Stimulated activated CD4-positive, alpha-beta T cell treated with anti-CD3 and anti-CD28 coated beads, Interleukin-4, amount 100 ng/mL, for 1 hour (primary cell): ENCODE data around the gene CMSS1.
A peak's percentile ranks its signal among the peaks of the same experiment; 100 is the strongest.

Source experiments
- DNase-seq: peaks from one replicate; pipeline ENCODE4 v3.0.0-alpha.2; 2020

The CMSS1 gene

DNA sequence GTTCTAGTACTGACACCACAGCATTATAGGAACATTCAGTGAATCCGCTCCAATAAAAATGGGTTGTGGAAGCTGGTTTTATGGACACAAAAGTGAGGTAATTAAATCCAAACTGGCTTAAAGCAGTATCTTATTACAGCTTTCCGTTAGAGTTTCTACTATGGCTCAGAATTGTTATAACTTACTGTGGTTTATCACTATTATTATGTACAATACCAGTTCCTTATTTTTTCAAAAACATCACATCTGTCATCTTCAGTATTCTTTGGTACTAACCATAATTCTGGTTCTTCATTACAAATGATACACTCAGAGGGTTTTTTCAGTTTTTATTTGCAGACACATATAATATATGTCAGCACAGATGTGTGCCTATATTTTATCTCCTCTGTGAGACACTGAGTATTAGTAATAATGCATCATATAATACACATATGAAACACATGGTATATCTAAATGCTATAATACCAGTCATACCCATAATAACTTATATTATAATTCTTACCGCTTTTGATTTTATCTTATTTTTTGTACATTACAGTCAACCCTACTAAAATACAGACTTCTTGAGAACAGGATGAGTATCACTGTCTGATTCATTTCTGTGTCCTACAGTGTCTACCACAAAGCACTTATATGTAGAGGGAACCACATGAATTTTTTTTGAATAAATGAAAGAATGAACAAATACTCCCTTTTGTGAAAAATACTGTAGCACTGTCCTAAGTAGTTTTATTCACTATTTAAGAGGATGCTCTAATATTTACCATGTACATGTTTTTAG, 39.0 kb downstream of the CMSS1 start:
- DNase-seq, result no peak

DNA sequence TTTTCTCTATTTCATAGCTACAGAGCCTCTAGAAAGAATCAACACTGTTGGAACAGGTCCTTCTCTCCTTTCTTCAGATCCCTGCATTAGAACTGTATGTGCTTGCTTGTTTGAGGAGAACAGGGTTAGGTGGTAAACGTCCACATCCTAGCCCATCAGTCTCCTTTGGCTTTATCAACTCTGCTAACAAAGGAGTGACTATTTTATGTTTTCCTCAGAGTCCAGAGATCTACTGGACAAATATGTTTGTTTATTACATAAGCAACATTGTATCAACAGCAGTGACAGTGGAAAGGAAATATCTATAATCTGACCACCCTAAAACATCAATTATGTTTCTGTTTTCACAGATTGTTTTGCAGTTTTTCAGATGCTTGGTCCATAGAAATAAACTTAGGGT, 39.6 kb downstream of the CMSS1 start:
- DNase-seq, result no peak

DNA sequence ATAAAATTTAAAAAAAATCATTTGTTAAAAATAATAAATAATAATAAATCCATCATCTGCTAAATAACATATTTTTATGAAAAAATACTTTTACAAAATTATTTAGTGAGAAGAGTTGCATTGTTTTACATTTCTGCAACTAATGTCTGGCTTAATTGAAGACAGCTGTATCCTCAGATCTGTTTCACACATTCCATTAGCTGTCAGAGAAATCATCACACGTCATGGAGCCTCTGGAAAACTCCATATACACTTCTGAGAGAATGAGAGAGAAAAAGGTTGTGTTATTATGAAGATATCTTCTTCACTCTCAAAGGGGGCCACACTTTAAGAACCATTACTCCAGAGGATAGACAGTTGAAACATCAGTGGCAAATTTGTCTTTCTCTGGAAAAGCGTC, 40.8 kb downstream of the CMSS1 start:
- DNase-seq, result no peak

DNA sequence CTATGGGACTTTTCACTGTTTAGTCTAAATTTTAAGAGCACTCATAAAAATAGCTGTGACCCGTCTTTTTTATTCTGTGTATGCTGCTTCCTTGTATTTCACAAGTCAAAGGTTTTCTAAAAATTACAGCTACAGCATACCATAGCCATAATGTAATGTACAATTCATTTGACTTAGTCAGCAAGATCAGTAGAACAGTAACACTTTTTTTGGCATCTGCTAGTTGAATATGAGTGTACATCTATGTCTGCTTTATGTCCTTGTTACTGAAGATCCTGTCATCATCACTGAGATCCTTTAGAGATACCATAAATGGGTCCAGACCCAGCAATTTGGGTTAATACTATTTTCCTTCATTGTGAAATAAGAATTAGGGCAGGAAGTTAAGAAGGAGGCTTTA, 42.2 kb downstream of the CMSS1 start:
- DNase-seq, result no peak

DNA sequence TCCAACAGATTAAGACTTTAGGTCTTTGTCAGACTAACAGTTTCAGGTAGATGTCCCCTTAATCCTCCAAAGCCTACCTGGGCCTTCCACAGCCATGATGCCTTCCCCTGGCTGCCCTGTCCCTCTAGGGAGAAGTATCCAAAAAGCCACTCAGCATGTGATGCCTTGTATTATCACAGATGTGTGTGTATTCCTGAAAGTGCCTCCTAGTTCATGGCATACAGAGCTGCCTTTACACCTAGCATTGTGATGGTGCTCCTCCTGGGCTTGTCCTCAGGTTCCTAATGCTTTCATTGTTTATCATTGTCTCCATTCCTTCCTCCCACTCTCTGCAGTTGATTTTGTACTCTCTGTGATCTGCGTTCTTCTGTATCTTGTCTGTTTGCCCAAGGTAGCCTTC, 43.6 kb downstream of the CMSS1 start:
- no peak for DNase-seq

DNA sequence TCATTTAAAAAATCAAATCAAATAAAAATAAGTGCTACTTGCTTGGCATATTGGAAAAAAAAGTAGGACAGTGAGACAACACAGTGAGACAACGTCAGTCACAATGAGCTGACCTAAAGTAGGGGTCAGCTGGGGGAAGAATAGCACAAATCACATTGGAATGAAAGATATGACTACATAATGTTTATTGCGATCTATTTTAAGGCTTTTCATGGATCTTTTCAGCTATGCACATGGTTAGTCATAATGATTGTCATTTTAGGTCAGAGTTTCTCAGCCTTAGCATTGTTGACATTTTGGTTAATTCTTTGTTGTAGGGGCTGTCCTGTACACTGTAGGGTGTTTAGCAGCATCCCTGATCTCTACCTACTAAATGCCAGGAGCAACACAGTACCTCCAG, 44.5 kb downstream of the CMSS1 start:
- DNase-seq, result no peak

DNA sequence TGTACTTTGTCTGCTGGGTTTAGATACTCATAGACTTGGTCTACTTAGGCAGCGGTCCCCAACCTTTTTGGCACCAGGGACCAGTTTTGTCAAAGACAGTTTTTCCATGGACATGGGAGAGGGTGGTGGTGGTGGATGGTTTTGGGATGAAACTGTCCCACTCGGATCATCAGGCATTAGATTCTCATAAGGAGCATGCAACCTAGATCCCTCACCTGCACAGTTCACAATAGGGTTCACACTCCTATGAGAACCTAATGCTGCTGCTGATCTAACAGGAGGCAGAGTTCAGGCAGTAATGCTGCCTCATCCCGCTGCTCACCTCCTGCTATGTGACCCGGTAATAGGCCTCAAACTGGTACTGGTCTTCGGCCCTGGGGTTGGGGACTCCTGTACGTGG, 45.3 kb downstream of the CMSS1 start:
- no peak for DNase-seq

DNA sequence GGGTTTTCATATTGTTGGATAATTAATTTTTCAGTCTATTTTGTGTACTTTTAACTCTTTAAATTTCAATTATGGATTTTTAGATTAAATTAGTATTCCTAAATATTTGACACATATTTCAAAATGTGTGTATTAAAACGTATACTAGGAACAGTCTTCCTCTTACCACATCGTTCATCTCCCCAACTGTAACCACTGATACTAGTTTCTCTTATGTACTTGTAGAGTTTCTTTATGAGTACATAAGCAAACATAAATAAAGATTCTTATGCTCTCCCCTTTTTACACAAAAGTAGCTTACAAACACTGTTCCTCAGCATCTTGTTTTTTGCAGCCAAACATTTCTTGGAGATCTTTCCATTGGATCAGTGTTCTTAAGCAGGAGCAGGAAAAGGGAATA, 45.9 kb downstream of the CMSS1 start:
- DNase-seq, result no peak

DNA sequence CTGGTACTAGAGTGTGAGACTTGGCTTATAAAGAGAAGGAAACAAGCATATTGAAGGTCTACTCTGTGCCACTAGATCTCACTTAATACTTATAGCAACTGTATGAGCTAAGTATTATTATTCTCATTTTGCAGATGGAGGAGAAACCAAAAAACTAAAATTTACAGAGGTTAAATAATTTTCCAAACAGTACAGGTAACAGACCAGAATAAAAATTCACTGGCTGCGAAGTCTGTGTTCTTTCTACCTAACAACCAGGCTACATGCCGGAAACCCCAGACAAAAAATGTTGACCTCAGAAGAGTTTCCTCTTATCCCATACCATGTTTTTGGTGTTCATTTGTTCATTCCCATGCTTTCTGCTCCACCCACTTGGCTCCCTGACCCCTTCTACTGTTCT, 46.6 kb downstream of the CMSS1 start:
- DNase-seq, result no peak

DNA sequence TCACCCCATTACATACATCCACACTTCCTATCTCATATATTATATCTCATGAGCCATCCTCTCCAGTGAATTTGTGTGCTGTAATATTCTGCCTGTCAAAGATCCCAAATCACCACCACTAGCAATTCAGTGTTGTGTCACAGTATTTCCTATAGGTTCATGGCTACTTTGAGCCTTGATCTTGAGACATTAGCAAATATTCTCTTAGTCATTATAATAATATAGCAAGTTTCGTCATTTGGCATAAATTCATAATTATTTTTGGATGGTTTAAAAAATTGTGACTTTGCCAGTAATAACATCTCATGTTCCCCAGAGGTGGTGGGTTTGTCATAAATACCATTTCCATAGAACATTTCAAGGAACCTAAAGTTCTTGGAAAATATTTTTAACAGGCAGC, 47.7 kb downstream of the CMSS1 start:
- DNase-seq, result no peak

DNA sequence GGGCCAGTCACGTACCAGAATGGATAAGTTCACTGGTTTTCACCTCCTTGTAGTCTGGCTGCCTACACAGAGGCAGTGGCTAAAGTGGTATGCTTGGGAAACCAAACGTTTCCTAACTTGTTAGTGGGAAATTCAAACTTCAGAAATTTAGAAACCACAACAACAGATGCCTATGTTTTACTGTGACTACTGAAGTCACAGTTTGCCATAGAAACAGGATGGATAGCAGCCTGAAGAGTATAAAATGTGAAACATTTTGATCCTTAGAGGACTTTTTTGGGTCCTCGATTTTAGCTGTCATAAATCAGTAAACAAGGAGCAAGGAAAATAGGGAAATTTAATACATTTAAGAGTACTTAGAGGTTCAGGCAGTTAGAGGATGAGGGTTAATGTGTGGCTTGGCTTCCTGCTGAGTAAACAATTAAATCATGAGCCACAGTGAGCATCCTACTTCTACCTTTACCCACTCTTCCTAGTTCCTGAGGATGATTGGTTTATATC, 48.6 kb downstream of the CMSS1 start:
- no peak for DNase-seq

DNA sequence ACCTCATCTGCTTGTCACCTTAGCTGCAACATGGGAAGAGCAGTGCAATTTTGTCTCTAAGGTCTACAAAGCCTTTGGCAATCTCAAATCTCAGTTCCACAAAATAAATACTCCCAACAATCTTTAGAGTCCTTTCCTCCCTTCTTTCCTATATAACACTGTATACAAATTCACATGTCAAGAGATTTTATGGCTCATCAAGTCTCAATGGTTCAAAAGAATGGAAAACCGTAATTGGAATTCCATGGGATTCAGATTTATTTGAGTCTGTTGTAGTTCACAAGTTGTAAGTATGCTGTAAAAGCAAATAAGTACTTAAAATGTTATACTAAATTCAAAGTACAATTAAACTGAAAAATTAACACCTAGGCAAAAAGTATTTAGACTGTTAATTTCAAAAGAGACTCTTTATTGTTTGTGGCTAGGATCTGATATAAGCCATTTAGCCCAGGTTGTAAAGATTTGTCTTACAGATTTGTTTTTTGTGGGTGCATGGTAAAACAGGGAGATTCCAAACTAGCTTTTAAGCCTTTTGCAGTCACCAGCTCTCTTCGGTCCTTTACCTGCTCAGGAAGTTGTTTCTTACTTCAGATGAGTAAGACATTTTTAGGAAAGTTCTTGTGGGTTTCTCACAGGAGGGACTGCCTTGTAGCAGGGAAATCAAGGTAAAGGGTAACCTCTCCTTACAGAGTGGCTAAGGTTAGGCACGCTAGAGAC, 50.1 kb downstream of the CMSS1 start:
- no peak for DNase-seq

DNA sequence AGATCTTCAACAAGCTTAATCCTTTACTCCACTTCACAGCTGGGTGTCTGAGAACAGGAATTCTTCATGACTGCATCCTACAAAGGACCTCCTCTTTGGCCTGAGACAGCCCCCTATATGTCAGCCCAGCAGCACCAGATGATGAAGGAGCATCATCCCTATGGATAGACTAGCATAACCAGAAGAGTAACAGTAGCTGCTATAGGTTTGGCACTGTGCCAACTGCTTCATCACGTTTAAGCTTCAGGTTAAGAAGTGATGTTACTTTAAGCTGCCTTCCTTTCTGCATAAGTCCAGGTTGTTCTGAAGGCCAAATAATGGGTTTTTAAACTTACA, 50.6 kb downstream of the CMSS1 start:
- no peak for DNase-seq

DNA sequence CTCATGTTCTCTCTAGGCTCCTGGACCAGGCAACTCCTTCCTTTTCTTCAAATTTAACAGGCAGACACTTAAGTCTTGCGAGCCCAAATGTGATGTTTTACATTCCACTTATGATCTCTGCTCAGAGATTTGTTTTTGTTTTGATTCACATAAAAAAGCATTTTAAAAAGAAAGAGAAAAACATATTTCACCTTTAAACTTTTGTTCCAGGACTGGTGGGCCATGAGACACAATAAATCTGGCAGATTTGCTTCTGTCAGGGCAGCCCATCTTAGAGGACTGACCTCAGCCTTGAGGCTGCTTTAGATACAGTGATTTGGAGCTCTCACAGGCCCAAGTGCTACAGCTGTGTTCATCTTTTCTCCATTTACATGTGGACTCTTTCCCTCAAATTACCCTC, 52.0 kb downstream of the CMSS1 start:
- DNase-seq, result no peak

DNA sequence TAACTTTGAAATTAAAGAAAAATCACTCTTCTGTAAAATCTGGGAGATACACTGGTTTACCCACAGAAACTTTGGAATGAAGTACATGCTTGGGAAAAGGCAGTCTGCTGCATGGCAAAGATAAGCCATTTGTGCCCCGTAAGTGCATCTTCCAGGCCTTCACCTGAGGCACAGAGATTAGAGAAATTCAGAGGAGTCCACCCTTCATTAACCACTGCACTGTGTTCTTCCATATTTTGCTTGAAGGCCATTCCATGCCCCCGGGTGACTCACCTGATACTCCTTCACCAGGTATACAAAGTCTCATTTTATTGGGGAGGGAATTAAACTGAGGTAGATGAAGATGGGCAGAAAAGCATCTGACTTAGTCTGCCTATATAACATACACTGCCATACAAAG, 53.0 kb downstream of the CMSS1 start:
- DNase-seq, result no peak

DNA sequence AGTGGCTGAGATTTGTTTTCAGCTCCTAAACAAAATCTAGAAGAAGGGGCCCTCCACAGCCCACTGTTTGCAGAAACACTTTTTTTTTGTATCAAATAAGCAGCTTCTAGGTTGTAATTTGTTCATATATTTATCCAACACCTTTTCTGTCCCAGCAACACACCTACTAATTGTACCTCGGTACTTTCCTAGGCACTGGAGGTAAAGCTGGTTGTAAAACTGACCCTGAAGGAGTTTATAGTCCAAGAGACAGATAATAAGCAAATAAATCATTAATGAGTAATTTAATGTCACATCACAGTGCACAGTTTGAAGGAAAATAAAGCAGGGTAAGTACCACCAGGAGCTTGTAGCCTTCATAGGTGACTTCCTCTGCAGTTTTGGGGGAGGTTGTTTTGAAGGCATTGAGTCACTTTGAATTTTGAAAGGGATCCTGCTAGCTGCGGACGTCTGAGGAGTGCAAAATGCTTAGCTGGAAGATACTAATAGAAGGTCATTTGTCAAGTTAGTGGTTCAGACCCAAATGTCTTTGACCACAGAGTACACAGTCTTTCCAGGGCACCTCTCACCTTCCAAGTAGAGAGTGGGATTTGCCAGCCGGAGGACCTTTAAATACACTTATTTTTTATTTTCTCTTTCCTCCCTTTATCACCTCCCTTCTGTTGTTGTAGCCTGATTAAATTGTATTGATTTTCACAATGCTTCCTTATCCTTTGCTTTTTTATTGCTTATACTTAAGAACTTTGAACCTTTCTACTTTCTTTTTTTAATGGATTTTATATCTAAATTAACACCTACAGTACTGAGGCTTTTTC, 53.8 kb downstream of the CMSS1 start:
- DNase-seq, result no peak

DNA sequence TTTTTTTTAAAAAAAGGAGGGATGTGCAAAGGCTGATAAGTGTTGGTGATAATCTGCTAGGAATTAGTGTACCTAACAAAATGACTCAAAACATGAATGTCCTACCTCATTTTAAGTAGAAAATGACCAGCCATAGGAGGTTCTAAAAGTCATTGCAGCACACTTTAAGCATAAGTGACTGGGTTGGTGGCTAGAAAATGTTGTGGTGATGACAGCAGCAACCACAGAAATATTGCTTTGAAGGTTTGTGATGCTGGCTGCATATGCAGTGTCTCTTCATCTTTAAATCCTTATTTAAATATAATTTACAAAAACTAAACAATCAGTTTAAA, 55.2 kb downstream of the CMSS1 start:
- DNase-seq, result no peak

DNA sequence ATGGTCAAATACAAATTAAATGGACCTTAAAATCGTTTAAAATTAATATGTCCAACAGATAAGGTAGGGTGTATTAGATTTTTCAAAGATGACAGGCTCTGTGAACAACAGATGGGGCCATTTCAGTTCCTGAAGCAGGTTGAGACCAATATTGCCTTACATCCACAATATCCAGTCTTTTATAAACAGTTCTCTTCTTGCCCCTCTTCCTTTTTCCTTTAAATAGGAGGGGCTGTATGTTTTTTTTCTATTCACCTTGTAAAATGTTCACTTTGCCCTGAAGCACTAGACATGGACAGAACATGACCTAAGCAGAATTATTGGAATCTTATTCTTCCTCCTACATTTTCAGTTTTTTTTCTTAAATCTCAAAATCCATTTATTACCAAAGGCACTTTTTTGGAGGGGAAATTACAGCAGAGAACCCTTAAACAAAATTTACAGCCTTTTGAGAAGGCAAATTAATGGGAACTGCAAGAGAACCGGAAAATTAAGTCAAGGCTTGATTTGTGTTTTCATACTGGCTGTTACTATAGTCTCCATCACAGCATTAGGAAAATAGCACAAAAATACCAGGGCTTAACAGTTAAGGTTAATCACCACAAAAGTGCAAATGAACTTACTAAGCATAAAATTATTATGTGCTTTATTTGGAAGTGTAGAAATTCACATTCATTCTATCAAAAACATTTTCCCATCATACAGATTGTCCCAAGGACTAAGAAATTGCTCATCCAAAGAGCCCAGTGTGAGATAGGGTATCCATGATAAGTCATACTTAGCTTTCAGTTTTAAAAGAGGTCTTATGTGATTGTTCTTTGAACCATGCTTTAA, 55.8 kb downstream of the CMSS1 start:
- DNase-seq, result no peak

DNA sequence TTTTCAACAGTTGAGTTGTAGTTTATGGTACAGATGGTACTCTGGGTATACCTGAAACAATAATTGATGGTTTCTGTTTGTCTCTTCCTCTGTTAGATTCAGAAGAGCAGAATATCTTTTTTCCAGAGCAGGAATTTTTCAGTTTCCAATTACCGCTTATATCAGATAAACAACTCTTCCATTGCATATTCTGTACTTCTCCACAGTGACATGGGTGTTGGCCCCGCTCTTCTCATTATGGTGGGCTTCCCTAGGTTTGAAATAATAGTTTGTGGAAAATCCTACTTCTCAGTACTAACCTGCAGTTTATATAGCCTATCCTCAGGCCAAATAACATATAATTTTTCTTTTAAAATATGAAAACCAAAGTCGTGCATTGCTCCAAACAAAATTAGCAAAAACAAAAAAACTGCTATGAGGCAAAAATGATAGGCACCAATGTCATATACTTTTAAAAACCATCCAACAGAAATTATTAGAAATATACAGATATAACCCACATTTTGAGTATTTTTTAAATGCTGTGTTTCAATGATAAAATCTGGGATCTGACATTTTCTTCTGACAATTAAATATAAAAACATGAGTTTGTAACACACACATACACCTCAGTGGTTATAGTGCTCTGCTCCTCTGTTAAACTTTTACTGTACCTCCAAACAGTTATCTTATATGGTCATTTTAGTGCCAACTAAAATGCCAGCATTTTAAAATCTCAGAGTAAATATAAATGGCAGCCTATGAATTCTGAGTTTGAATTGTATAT, 56.8 kb downstream of the CMSS1 start:
- DNase-seq, result no peak

DNA sequence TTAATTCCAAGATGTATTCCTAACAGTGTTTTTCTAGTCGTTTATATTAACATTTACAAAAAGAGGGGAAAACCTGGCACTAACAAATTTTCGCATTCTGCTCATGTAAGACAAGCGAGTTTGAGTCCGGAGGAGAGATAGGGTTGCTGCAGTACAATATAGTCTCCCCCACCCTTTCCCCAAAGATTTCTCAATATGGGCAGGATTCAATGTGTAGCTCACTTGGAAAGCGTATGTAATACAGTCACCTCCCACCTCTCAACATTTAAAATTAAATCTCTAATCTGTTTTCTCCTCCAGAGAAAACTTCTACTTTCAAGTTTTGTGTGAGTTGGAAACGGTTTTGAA, 57.9 kb downstream of the CMSS1 start:
- no peak for DNase-seq

DNA sequence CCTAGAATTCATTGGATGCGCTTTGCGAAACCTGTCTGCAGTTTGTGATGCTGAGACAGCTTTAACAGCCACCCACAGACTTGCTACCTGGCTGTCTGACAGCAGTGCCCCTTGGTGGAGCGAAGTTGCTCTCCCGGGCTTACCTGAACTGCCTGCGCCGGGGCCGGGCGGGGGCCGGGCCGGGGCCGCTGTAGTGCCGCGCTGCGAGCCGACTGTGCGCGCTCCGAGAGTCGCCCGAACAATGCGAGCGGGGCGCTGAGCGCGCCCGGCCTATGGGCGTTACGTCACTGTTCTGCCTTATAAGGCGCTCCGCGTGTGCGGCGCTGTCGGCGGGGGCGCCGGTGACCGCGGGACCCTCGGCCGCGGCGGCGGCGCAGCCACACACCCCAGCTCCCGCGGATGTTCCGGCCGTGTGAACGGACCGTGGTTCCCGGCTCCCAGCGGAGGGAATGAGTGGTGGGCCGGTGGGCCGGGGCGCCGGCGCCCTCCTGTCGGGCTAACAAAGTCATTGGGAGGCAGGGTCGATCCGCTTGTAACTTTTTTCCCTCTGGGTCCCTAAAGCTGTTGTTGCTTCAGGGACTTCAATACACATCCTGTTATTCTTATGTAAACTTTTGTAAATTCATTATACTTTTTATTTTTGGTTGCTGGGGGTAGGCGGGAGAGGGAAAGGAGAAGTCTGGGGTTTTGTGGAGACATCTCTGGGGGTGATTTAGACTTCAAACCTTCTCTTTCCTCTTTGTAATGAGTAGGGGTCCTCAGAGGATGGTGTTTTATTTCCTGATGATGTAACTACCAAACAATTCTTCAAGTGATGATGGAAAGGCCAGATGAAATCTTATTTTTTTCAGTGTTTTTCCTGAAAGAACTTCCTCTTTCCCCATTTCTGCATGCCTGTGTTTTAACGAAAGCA, 58.5 kb downstream of the CMSS1 start:
- DNase-seq, result peak; percentile 63
